HEK293 (cell line): ENCODE results near the gene PDE3A.

ENCODE experiments used
- CTCF ChIA-PET: fragments of 350-600 bp; formaldehyde crosslinking; extraction: SDS; loops from one replicate; lab custom pipeline; 2021; ENCODE audit warnings: antibody characterized with exemption; lab: Yijun Ruan, JAX
- POLR2A ChIA-PET: fragments of 300-600 bp; formaldehyde crosslinking; extraction: SDS; loops from one replicate; lab custom pipeline; 2020; ENCODE audit warnings: antibody characterized with exemption, inconsistent platforms; lab: Yijun Ruan, JAX
- H3K27ac ChIP-seq: fragments of 200-500 bp; sonication (Bioruptor generic); 2 replicates; pipeline ENCODE4 v1.5.1; 2014; ENCODE audit warnings: low read depth, low read length, control low read depth, inconsistent platforms; ENCODE audit errors: extremely low read depth
- H3K36me3 ChIP-seq, 2 experiments: fragments of 200-500 bp in 1 of 2; sonication (Bioruptor generic) in 1 of 2; 1 replicate in 1 of 2; 2 replicates in 1 of 2; pipeline ENCODE4 v1.5.1; 2014 to 2017; ENCODE audit warnings: inconsistent platforms in 2 of 2, low read length in 2 of 2; ENCODE audit not compliant: control insufficient read depth in 2 of 2, insufficient read depth in 1 of 2
- H3K4me1 ChIP-seq: fragments of 200-500 bp; sonication (Bioruptor generic); 2 replicates; pipeline ENCODE4 v1.5.1; 2014; ENCODE audit warnings: mild to moderate bottlenecking, low read length, inconsistent platforms; ENCODE audit not compliant: control insufficient read depth, insufficient read depth
- H3K4me3 ChIP-seq: 2 replicates; pipeline ENCODE4 v1.5.1; 2011; ENCODE audit warnings: low read depth, mild to moderate bottlenecking, control low read depth, low read length, moderate library complexity
- H3K9me3 ChIP-seq: fragments of 200-500 bp; sonication (Bioruptor generic); 2 replicates; pipeline ENCODE4 v1.5.1; 2014; ENCODE audit warnings: low read depth, low read length, inconsistent platforms; ENCODE audit not compliant: control insufficient read depth, insufficient read depth
- KLF1 ChIP-seq: fragments of 450-650 bp; formaldehyde crosslinking; IDR thresholded peaks from 2 replicates; pipeline ENCODE4 v1.5.1; 2016; ENCODE audit warnings: missing biosample characterization, missing genetic modification characterization
- KLF10 ChIP-seq: fragments of 450-650 bp; IDR thresholded peaks from 2 replicates; pipeline ENCODE4 v1.5.1; 2018; ENCODE audit warnings: missing biosample characterization, mild to moderate bottlenecking, missing genetic modification characterization
- OSR2 ChIP-seq: fragments of 450-650 bp; formaldehyde crosslinking; IDR thresholded peaks from 2 replicates; pipeline ENCODE4 v1.5.1; 2016; ENCODE audit warnings: missing biosample characterization, missing genetic modification characterization
- TSHZ1 ChIP-seq: fragments of 450-650 bp; formaldehyde crosslinking; IDR thresholded peaks from 2 replicates; pipeline ENCODE4 v1.5.1; 2016; ENCODE audit warnings: missing biosample characterization, missing genetic modification characterization, borderline replicate concordance
- ZEB2 ChIP-seq: fragments of 450-650 bp; formaldehyde crosslinking; IDR thresholded peaks from 2 replicates; pipeline ENCODE4 v1.5.1; 2016; ENCODE audit warnings: missing biosample characterization, missing genetic modification characterization
- ZNF138 ChIP-seq: fragments of 450-650 bp; formaldehyde crosslinking; IDR thresholded peaks from 2 replicates; pipeline ENCODE4 v1.5.1; 2016; ENCODE audit warnings: missing biosample characterization, missing genetic modification characterization, borderline replicate concordance
- ZNF19 ChIP-seq: fragments of 450-650 bp; formaldehyde crosslinking; IDR thresholded peaks from 2 replicates; pipeline ENCODE4; 2016; ENCODE audit warnings: missing biosample characterization, missing genetic modification characterization, low read depth
- ZNF26 ChIP-seq: fragments of 450-650 bp; formaldehyde crosslinking; IDR thresholded peaks from 2 replicates; pipeline ENCODE4 v1.5.1; 2016; ENCODE audit warnings: missing biosample characterization, missing genetic modification characterization
- ZNF37A ChIP-seq: fragments of 450-650 bp; IDR thresholded peaks from 2 replicates; pipeline ENCODE4 v1.5.1; 2018; ENCODE audit warnings: missing biosample characterization, missing genetic modification characterization
- ZNF404 ChIP-seq: fragments of 450-650 bp; formaldehyde crosslinking; IDR thresholded peaks from 2 replicates; pipeline ENCODE4 v1.5.1; 2017; ENCODE audit warnings: missing biosample characterization, missing genetic modification characterization
- ZNF555 ChIP-seq: fragments of 450-650 bp; formaldehyde crosslinking; conservative IDR thresholded peaks from 2 replicates; pipeline ENCODE4 v1.5.1; 2017; ENCODE audit warnings: missing biosample characterization, mild to moderate bottlenecking, missing genetic modification characterization, inconsistent platforms
- ZNF596 ChIP-seq: fragments of 450-650 bp; IDR thresholded peaks from 2 replicates; pipeline ENCODE4 v1.5.0; 2018; ENCODE audit warnings: missing biosample characterization, mild to moderate bottlenecking, missing genetic modification characterization, moderate library complexity
- ZNF621 ChIP-seq: fragments of 450-650 bp; formaldehyde crosslinking; IDR thresholded peaks from 2 replicates; pipeline ENCODE4 v1.5.1; 2017; ENCODE audit warnings: missing biosample characterization, missing genetic modification characterization
- ZXDB ChIP-seq: fragments of 450-650 bp; formaldehyde crosslinking; IDR thresholded peaks from 2 replicates; pipeline ENCODE4 v1.5.1; 2016; ENCODE audit warnings: missing biosample characterization, missing genetic modification characterization
- TF ChIP-seq, protein P1 (sequence below): fragments of 450-650 bp; formaldehyde crosslinking; IDR thresholded peaks from 2 replicates; pipeline ENCODE4 v1.5.1; 2016; ENCODE audit warnings: missing biosample characterization, missing genetic modification characterization
- TF ChIP-seq, protein P2 (sequence below): fragments of 450-650 bp; formaldehyde crosslinking; IDR thresholded peaks from 2 replicates; pipeline ENCODE4 v1.5.1; 2016; ENCODE audit warnings: missing biosample characterization, missing genetic modification characterization

Gene PDE3A

GRCh38 chr12:20585055-20585625 is 216.8 kb downstream of the PDE3A start:
- POLR2A ChIA-PET: no interaction called here
- H3K4me1 ChIP-seq: no peaks in the 10 kb centered on the region
- no peaks in the 10 kb centered on the region for H3K36me3 ChIP-seq
- H3K4me3 ChIP-seq: no peak overlapping the region
- CTCF ChIA-PET: interaction anchor here (0.6 kb wide), 1 partner anchor 72 kb away, joined by 4 read pairs; no protein-coding TSS in a partner anchor
- TF ChIP-seq ZEB2: no peak
- no peak for TF ChIP-seq ZNF37A (tag by site-specific recombination)
- TF ChIP-seq ZNF555 (tag by site-specific recombination): no peak
- no peak for TF ChIP-seq ZXDB (tag by site-specific recombination)
- no peak for TF ChIP-seq ZNF138
- TF ChIP-seq ZNF404: no peak
- TF ChIP-seq, protein P1, sequence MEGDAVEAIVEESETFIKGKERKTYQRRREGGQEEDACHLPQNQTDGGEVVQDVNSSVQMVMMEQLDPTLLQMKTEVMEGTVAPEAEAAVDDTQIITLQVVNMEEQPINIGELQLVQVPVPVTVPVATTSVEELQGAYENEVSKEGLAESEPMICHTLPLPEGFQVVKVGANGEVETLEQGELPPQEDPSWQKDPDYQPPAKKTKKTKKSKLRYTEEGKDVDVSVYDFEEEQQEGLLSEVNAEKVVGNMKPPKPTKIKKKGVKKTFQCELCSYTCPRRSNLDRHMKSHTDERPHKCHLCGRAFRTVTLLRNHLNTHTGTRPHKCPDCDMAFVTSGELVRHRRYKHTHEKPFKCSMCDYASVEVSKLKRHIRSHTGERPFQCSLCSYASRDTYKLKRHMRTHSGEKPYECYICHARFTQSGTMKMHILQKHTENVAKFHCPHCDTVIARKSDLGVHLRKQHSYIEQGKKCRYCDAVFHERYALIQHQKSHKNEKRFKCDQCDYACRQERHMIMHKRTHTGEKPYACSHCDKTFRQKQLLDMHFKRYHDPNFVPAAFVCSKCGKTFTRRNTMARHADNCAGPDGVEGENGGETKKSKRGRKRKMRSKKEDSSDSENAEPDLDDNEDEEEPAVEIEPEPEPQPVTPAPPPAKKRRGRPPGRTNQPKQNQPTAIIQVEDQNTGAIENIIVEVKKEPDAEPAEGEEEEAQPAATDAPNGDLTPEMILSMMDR (tag by site-specific recombination): no peak
- TF ChIP-seq KLF1 (tag by site-specific recombination): no peak
- no peak for TF ChIP-seq ZNF621 (tag by site-specific recombination)
- TF ChIP-seq OSR2 (tag by site-specific recombination): no peak
- TF ChIP-seq, protein P2, sequence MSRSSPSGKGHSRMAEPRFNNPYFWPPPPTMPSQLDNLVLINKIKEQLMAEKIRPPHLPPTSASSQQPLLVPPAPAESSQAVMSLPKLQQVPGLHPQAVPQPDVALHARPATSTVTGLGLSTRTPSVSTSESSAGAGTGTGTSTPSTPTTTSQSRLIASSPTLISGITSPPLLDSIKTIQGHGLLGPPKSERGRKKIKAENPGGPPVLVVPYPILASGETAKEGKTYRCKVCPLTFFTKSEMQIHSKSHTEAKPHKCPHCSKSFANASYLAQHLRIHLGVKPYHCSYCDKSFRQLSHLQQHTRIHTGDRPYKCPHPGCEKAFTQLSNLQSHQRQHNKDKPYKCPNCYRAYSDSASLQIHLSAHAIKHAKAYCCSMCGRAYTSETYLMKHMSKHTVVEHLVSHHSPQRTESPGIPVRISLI (tag by site-specific recombination): no peak
- no peak for TF ChIP-seq ZNF19
- TF ChIP-seq TSHZ1: no peak
- TF ChIP-seq ZNF596 (tag by site-specific recombination): no peak
- TF ChIP-seq KLF10 (tag by site-specific recombination): no peak
- no peak overlapping the region for H3K27ac ChIP-seq
- H3K9me3 ChIP-seq: no peaks in the 10 kb centered on the region

- Histone ChIP-seq H3K27ac (no peak overlapping the region), H3K4me3 (no peak overlapping the region), H3K9me3 (no peaks in the 10 kb centered on the region), H3K36me3 (no peaks in the 10 kb centered on the region), H3K4me1 (no peaks in the 10 kb centered on the region)
- POLR2A ChIA-PET: no interaction called here
- CTCF ChIA-PET: no interaction called here
- no peak for TF ChIP-seq ZNF26 (tag by site-specific recombination)
Observed at GRCh38 chr12:20585913-20586312, 217.6 kb downstream of the PDE3A start.
